ENCODE measurements around the gene JDP2.

The JDP2 gene

DNA sequence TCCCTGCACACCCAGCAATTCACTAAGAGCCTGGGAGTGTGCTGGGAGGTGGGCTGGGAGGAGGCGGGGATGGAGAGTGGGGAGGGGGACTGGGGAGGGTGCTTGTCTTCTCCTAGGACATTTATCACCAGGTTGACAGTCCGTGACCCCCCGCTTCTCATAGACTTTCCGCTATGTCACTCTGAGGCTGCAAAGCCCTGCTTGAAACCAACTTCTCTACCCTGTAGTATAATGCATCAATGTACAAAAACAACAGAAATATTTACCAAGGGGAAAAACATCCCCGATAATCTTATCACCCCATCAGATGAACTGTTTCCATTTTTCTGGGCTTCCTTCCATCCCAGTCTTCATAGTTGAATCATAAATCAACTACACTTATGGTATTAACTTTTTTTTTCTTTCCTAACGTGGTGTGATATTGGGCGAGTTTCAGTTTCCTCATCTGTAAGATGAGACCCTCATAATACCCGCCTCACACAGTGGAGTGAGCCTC is 65.8 kb downstream of the JDP2 start:
- Histone ChIP-seq H3K4me1 (ENCODE audit: insufficient read depth, low read length) (no peaks in the 10 kb centered on the region), H3K27ac (ENCODE audit: low read depth, low read length) (no peak overlapping the region), H3K27me3 (ENCODE audit: control insufficient read depth in 1 of 2, insufficient read depth in 2 of 2, low read length in 2 of 2) (no peaks in the 10 kb centered on the region), H3K36me3 (ENCODE audit: insufficient read depth, low read length) (no peaks in the 10 kb centered on the region), H3K9ac (ENCODE audit: low read length) (no peak overlapping the region), H3K4me3 (ENCODE audit: low read depth in 1 of 2, low read length in 2 of 2) (no peak overlapping the region), H3K9me3 (ENCODE audit: low read length) (no peaks in the 10 kb centered on the region)

DNA sequence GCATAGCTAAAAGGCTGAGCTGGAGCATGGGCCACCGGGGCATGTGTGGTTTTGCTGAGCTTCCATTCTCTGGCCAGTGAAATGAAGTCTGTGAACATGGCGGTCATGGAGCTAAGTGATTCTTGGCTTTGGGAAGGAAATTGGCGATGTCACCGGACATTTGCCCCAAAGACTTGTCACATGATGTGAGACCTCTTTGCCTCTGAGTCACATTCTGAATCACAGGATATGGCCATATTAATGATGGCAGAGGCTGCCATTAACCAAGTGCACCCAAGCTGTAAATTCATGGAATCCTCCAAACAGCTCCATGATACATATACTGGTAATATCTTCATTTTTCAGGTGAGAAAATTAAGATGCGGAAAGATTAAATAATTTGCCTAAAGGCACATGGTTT is 67.1 kb downstream of the JDP2 start:
- H3K4me1 ChIP-seq (ENCODE audit: insufficient read depth, low read length): no peaks in the 10 kb centered on the region
- H3K27me3 ChIP-seq (ENCODE audit: control insufficient read depth in 1 of 2, insufficient read depth in 2 of 2, low read length in 2 of 2): no peaks in the 10 kb centered on the region
- H3K9me3 ChIP-seq (ENCODE audit: low read length): no peaks in the 10 kb centered on the region
- H3K4me3 ChIP-seq (ENCODE audit: low read depth in 1 of 2, low read length in 2 of 2): no peak overlapping the region
- H3K36me3 ChIP-seq (ENCODE audit: insufficient read depth, low read length): no peaks in the 10 kb centered on the region
- no peak overlapping the region for H3K27ac ChIP-seq (ENCODE audit: low read depth, low read length)
- H3K9ac ChIP-seq (ENCODE audit: low read length): no peak overlapping the region

DNA sequence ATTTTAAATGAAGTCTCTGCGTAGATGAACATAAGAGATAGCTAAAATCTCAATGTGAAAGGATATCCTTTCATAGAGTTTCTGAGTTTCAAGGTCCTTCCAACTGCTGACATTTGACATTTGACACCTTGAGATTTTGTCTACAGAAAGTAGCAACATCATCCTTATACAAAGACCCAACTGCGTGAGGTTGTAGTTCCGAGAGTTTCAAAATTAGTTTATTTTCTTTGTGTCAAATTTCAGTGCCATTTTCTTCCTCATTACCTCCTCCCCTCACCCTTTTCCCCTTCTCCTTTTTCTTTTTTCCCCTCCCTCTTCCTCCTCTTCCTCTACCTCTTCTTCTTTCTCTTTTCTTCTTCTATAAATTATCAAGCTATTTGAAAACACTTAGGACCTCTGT is 67.6 kb downstream of the JDP2 start:
- no peak overlapping the region for H3K9ac ChIP-seq (ENCODE audit: low read length)
- H3K36me3 ChIP-seq (ENCODE audit: insufficient read depth, low read length): no peaks in the 10 kb centered on the region
- no peak overlapping the region for H3K4me3 ChIP-seq (ENCODE audit: low read depth in 1 of 2, low read length in 2 of 2)
- no peaks in the 10 kb centered on the region for H3K27me3 ChIP-seq (ENCODE audit: control insufficient read depth in 1 of 2, insufficient read depth in 2 of 2, low read length in 2 of 2)
- H3K4me1 ChIP-seq (ENCODE audit: insufficient read depth, low read length): no peaks in the 10 kb centered on the region
- H3K9me3 ChIP-seq (ENCODE audit: low read length): no peaks in the 10 kb centered on the region
- no peak overlapping the region for H3K27ac ChIP-seq (ENCODE audit: low read depth, low read length)

DNA sequence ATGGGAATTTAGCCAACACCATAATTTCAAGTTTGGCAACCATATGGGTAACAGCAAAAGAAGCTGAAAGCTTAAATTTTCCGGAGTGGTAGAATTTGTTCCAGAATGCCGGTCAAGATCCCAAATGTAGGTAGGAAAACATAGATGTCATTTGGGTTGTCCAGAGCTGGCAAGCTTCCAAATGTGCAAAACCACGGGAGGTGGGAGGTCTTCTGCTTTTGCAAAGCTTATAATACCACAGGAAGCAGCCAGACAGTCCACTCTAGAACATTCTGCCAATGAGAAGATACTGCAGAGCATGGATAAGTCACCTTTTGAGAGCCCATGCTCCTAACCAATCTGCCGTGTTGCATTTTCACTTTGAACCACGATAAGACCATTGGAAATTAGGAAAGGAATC is 68.1 kb downstream of the JDP2 start:
- no peaks in the 10 kb centered on the region for H3K36me3 ChIP-seq (ENCODE audit: insufficient read depth, low read length)
- no peaks in the 10 kb centered on the region for H3K4me1 ChIP-seq (ENCODE audit: insufficient read depth, low read length)

DNA sequence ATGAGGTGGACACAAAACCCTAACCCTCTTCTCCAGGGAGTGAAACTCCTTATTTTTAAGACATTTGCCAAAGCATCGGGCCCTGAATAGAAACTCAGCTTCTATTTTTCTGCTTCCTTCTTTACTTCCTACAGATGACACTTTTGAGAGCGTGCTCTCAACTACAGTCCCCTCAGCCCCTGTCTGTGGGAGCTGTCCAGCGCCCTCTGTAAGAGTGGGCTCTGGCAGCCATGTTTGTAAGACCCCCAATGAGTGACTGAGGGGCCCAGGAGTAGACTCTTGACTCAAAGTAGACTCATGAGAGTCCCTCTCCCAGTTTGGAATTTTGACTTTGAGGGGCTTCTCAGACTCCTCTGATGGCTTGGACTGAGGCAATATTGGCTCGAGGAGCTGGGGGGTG is 68.9 kb downstream of the JDP2 start:
- Histone ChIP-seq H3K4me1 (ENCODE audit: insufficient read depth, low read length) (no peaks in the 10 kb centered on the region), H3K27me3 (ENCODE audit: control insufficient read depth in 1 of 2, insufficient read depth in 2 of 2, low read length in 2 of 2) (no peaks in the 10 kb centered on the region), H3K36me3 (ENCODE audit: insufficient read depth, low read length) (no peaks in the 10 kb centered on the region), H3K9ac (ENCODE audit: low read length) (no peak overlapping the region), H3K27ac (ENCODE audit: low read depth, low read length) (no peak overlapping the region), H3K9me3 (ENCODE audit: low read length) (no peaks in the 10 kb centered on the region), H3K4me3 (ENCODE audit: low read depth in 1 of 2, low read length in 2 of 2) (no peak overlapping the region)

More for the DNA sequence above, 68.1 kb downstream of the JDP2 start:
- no peaks in the 10 kb centered on the region for H3K9me3 ChIP-seq (ENCODE audit: low read length)
- no peak overlapping the region for H3K9ac ChIP-seq (ENCODE audit: low read length)
- H3K27ac ChIP-seq (ENCODE audit: low read depth, low read length): no peak overlapping the region
- H3K4me3 ChIP-seq (ENCODE audit: low read depth in 1 of 2, low read length in 2 of 2): no peak overlapping the region
- no peaks in the 10 kb centered on the region for H3K27me3 ChIP-seq (ENCODE audit: control insufficient read depth in 1 of 2, insufficient read depth in 2 of 2, low read length in 2 of 2)

DNA sequence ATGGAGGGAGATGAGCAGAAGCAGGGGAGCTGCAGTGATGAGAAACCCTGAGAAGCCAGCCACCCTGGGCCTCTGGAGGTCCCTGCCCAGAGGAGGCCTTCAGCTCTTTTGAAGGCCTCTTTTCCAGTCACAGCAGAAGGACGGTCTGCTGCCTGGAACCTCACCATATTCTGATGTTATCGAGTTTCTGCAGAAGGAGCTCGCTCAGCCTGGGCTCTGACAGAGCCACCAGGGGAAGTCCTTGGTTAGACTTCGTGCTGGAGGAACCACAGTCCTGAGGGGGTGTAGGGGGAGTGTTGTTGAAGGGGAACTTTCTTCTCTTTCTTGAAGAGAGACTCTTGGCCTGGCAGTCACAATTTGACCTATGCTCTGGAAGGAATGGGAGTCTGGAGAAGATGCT is 69.4 kb downstream of the JDP2 start:
- Histone ChIP-seq H3K4me3 (ENCODE audit: low read depth in 1 of 2, low read length in 2 of 2) (no peak overlapping the region), H3K9me3 (ENCODE audit: low read length) (no peaks in the 10 kb centered on the region), H3K27ac (ENCODE audit: low read depth, low read length) (no peak overlapping the region), H3K36me3 (ENCODE audit: insufficient read depth, low read length) (no peaks in the 10 kb centered on the region), H3K27me3 (ENCODE audit: control insufficient read depth in 1 of 2, insufficient read depth in 2 of 2, low read length in 2 of 2) (no peaks in the 10 kb centered on the region), H3K4me1 (ENCODE audit: insufficient read depth, low read length) (no peaks in the 10 kb centered on the region), H3K9ac (ENCODE audit: low read length) (no peak overlapping the region)

DNA sequence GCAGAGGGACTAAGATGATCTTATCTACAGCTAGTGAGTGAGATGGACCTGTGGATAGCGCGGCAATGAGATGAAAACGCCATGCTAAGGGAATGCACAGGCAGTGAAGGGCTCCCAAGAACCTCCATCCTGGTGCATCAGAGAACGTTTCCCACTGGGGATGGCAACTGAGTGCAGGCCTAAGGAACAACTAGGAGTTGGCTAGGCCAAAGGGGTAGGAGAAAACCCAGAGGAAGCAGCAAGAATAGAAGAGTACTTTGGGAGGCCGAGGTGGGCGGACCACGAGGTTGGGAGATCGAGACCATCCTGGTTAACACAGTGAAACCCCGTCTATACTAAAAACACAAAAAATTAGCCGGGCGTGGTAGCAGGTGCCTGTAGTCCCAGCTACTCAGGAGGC is 69.9 kb downstream of the JDP2 start:
- H3K27me3 ChIP-seq (ENCODE audit: control insufficient read depth in 1 of 2, insufficient read depth in 2 of 2, low read length in 2 of 2): no peaks in the 10 kb centered on the region
- no peak overlapping the region for H3K27ac ChIP-seq (ENCODE audit: low read depth, low read length)
- no peaks in the 10 kb centered on the region for H3K9me3 ChIP-seq (ENCODE audit: low read length)
- H3K36me3 ChIP-seq (ENCODE audit: insufficient read depth, low read length): no peaks in the 10 kb centered on the region
- H3K9ac ChIP-seq (ENCODE audit: low read length): no peak overlapping the region
- no peak overlapping the region for H3K4me3 ChIP-seq (ENCODE audit: low read depth in 1 of 2, low read length in 2 of 2)
- no peaks in the 10 kb centered on the region for H3K4me1 ChIP-seq (ENCODE audit: insufficient read depth, low read length)

DNA sequence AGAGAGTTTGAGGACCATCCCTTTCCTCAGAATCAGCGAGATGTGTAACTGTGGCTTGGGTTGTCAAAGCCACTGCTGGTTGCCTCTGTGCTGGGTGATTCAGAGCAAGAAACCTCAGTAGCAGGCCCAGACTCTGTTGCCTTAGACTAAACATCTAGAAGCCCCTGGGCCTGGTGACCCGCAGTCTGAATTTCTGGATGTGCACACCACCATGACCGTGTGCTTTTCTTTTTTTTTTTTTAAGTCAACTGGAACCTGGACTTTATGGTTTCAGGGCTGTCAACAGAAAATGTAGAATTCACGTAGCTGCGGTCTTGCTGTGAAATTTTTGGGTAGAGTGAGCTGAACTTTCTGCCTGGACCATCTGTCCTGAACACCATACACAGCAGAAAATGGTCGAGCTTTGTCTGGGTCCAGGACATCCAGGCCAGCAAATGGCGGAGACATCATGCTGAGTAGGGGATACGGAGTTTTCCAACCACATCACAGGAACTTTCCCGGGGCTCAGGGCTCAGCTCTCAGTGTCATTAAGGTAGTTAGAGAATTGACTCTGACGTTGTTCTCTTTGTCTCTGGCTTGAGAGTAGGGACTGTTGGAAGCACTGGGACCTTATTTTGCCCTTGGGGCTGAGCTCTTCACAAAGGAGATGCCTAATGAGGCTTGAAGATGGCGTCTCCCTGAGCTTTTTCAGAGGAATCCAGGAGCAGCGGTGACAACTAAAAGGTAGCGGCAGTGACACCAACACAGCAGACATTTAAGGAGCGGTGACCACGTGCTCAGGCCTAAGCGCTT is 71.5 kb downstream of the JDP2 start:
- no peaks in the 10 kb centered on the region for H3K36me3 ChIP-seq (ENCODE audit: insufficient read depth, low read length)
- H3K4me1 ChIP-seq (ENCODE audit: insufficient read depth, low read length): no peaks in the 10 kb centered on the region
- no peaks in the 10 kb centered on the region for H3K9me3 ChIP-seq (ENCODE audit: low read length)
- H3K27ac ChIP-seq (ENCODE audit: low read depth, low read length): no peak overlapping the region
- H3K9ac ChIP-seq (ENCODE audit: low read length): no peak overlapping the region
- H3K27me3 ChIP-seq (ENCODE audit: control insufficient read depth in 1 of 2, insufficient read depth in 2 of 2, low read length in 2 of 2): no peaks in the 10 kb centered on the region
- H3K4me3 ChIP-seq (ENCODE audit: low read depth in 1 of 2, low read length in 2 of 2): no peak overlapping the region

DNA sequence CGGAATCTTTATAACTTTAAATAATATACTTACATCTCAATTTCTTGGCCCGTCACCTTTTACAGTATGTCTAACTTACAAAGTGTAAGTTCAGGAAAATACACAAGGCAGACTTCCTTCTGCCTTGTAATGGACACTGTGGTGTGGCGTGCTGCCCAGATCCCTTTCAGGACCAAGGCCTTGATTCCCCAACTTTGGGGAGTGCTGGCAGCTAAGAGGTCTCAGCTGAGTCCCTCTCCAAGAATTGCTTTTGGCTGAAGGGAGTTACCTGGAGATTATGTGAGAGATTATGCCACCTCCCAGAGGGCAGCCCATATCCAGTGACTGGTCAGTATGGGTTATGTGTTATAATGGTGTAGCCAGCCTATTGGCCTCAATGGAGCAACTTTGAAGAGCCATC is 73.3 kb downstream of the JDP2 start:
- Histone ChIP-seq H3K9me3 (ENCODE audit: low read length) (no peaks in the 10 kb centered on the region), H3K4me3 (ENCODE audit: low read depth in 1 of 2, low read length in 2 of 2) (no peak overlapping the region), H3K4me1 (ENCODE audit: insufficient read depth, low read length) (no peaks in the 10 kb centered on the region), H3K9ac (ENCODE audit: low read length) (no peak overlapping the region), H3K27ac (ENCODE audit: low read depth, low read length) (no peak overlapping the region), H3K36me3 (ENCODE audit: insufficient read depth, low read length) (no peaks in the 10 kb centered on the region), H3K27me3 (ENCODE audit: control insufficient read depth in 1 of 2, insufficient read depth in 2 of 2, low read length in 2 of 2) (no peaks in the 10 kb centered on the region)

DNA sequence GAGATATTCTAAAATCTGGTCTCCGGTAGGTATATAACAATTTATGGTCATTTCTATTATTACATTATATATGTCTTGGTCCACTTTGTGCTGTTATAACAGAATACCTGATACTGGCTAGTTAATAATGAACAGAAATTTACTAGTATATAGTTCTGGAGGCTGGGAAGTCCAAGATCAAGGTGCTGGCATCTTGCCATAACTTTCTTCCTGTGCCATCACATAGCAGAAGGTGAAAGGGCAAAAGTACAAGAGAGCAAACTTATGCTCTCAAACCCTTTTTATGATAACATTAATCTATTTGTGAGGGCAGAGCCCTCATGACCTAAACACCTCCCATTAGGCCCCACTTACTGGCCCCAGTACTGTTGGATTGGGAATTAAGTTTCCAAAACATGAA is 76.6 kb downstream of the JDP2 start:
- Histone ChIP-seq H3K27me3 (ENCODE audit: control insufficient read depth in 1 of 2, insufficient read depth in 2 of 2, low read length in 2 of 2) (no peaks in the 10 kb centered on the region), H3K36me3 (ENCODE audit: insufficient read depth, low read length) (no peaks in the 10 kb centered on the region), H3K4me1 (ENCODE audit: insufficient read depth, low read length) (no peaks in the 10 kb centered on the region), H3K27ac (ENCODE audit: low read depth, low read length) (no peak overlapping the region), H3K9ac (ENCODE audit: low read length) (no peak overlapping the region), H3K9me3 (ENCODE audit: low read length) (no peaks in the 10 kb centered on the region), H3K4me3 (ENCODE audit: low read depth in 1 of 2, low read length in 2 of 2) (no peak overlapping the region)

DNA sequence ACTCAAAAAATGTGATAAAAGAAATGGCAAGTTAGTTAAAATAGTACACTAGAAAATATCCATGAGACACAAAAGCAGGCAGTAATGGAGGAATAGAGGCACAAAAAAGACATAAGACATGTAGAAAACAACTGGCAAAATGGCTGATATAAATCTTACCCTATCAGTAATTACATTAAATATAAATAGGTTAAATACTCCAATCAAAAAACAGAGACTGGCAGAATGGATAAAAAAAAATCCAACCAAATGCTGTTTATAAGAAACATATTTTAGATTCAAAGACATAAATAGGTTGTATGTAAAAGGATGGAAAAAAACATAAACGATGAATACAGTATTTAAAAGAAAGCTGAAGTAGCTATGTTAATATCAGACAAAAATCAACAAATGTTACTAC is 79.1 kb downstream of the JDP2 start:
- no peak overlapping the region for H3K9ac ChIP-seq (ENCODE audit: low read length)
- H3K4me1 ChIP-seq (ENCODE audit: insufficient read depth, low read length): no peaks in the 10 kb centered on the region
- H3K36me3 ChIP-seq (ENCODE audit: insufficient read depth, low read length): no peaks in the 10 kb centered on the region
- H3K27ac ChIP-seq (ENCODE audit: low read depth, low read length): no peak overlapping the region
- H3K27me3 ChIP-seq (ENCODE audit: control insufficient read depth in 1 of 2, insufficient read depth in 2 of 2, low read length in 2 of 2): no peaks in the 10 kb centered on the region
- H3K4me3 ChIP-seq (ENCODE audit: low read depth in 1 of 2, low read length in 2 of 2): no peak overlapping the region
- H3K9me3 ChIP-seq (ENCODE audit: low read length): no peaks in the 10 kb centered on the region

DNA sequence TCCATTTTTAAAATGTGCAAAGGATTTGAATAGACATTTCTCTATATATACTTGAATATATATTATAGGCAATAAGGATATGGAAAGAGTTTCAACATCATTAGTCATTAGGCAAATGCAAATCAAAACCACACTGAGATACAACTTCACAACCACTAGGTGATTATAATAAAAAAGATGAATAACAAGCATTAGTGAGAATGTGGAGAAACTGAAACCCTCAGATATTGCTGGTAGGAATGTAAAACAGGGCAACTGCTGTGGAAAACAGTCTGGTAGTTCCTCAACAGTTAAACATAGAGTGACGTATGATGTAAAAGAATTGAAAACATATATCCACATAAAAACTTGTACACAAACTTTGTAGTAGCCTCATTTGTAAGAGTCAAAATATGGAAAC is 82.7 kb downstream of the JDP2 start:
- no peaks in the 10 kb centered on the region for H3K36me3 ChIP-seq (ENCODE audit: insufficient read depth, low read length)
- no peaks in the 10 kb centered on the region for H3K9me3 ChIP-seq (ENCODE audit: low read length)
- no peaks in the 10 kb centered on the region for H3K27me3 ChIP-seq (ENCODE audit: control insufficient read depth in 1 of 2, insufficient read depth in 2 of 2, low read length in 2 of 2)
- H3K27ac ChIP-seq (ENCODE audit: low read depth, low read length): no peak overlapping the region
- H3K4me1 ChIP-seq (ENCODE audit: insufficient read depth, low read length): no peaks in the 10 kb centered on the region
- no peak overlapping the region for H3K9ac ChIP-seq (ENCODE audit: low read length)
- H3K4me3 ChIP-seq (ENCODE audit: low read depth in 1 of 2, low read length in 2 of 2): no peak overlapping the region
